Measurements from ENCODE around the gene TSPAN3. TPM values are rescaled to one million over a fixed set of nuclear protein-coding genes. Genes with fewer than 3 reads are reported as not detected.

The TSPAN3 gene
- total and polyA plus RNA-seq, 4 donors = 339 to 494 (median 450) TPM

DNA sequence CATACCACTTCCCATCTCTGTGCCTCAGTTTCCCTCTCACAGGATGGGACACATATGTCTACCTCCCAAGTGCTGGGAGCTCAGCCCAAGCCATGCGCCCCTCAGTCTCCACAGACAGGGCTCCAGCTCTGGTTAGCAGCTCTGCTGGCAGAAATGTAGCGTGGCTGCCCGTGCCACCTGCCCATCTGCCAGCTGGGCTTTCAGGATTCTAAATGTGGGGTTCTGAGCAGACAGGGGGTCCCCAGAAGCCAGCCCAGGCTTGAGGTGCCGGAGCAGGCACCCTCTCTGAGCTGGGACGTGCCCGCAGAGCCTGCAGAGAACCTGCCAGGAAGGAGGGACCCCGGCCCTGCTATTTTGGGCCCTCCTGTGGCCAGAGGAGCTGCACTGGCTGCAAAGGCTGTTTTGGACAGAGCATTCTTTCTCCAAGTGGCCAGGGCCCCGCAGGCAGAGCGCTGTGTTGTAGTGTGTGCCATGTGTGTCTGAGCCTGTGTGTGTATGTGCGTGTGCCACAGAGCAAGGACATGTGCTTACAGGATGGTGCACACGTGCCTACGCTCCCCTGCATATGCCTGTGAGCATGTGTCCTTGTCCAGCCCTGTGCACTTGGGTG lies 44.3 kb downstream of the TSPAN3 start:
- no peak for ATAC-seq (ENCODE audit: insufficient read depth, low FRiP score)
- Histone ChIP-seq H3K27ac (ENCODE audit: low read depth in 1 of 2, low read length in 1 of 2) (no peak overlapping the region), H3K9ac (ENCODE audit: insufficient read depth in 1 of 2, low read length in 2 of 2) (no peak overlapping the region), H3K36me3 (ENCODE audit: control insufficient read depth in 4 of 4, insufficient read depth in 4 of 4, low read length in 4 of 4) (peaks cover 0 to 1% (median 0%) of the 10 kb centered on the region in 4 donors), H3K9me3 (ENCODE audit: control insufficient read depth in 4 of 4, insufficient read depth in 3 of 4, low read length in 3 of 4) (no peaks in the 10 kb centered on the region), H3K4me1 (ENCODE audit: control insufficient read depth in 5 of 5, insufficient read depth in 5 of 5, low read length in 5 of 5) (peaks cover 0 to 14% (median 0%) of the 10 kb centered on the region in 5 donors), H3K27me3 (ENCODE audit: control insufficient read depth in 3 of 3, insufficient read depth in 3 of 3, low read length in 2 of 3) (no peaks in the 10 kb centered on the region), H3K4me3 (no peak overlapping the region)
- peak in 1 of 3 donors; percentile 11 for DNase-seq
- 89 to 92% methylated on average over 11 to 12 of the region's 12 CpGs for WGBS, 2 donors
- TF ChIP-seq, protein P1, sequence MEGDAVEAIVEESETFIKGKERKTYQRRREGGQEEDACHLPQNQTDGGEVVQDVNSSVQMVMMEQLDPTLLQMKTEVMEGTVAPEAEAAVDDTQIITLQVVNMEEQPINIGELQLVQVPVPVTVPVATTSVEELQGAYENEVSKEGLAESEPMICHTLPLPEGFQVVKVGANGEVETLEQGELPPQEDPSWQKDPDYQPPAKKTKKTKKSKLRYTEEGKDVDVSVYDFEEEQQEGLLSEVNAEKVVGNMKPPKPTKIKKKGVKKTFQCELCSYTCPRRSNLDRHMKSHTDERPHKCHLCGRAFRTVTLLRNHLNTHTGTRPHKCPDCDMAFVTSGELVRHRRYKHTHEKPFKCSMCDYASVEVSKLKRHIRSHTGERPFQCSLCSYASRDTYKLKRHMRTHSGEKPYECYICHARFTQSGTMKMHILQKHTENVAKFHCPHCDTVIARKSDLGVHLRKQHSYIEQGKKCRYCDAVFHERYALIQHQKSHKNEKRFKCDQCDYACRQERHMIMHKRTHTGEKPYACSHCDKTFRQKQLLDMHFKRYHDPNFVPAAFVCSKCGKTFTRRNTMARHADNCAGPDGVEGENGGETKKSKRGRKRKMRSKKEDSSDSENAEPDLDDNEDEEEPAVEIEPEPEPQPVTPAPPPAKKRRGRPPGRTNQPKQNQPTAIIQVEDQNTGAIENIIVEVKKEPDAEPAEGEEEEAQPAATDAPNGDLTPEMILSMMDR (IDR thresholded peaks at IDR 0.05; ENCODE audit: control extremely low read depth, extremely low read depth) = no peak

- Histone ChIP-seq H3K36me3 (ENCODE audit: control insufficient read depth in 4 of 4, insufficient read depth in 4 of 4, low read length in 4 of 4) (peaks cover 0 to 1% (median 0%) of the 10 kb centered on the region in 4 donors), H3K4me3 (no peak overlapping the region), H3K9ac (ENCODE audit: insufficient read depth in 1 of 2, low read length in 2 of 2) (no peak overlapping the region), H3K9me3 (ENCODE audit: control insufficient read depth in 4 of 4, insufficient read depth in 3 of 4, low read length in 3 of 4) (no peaks in the 10 kb centered on the region), H3K27me3 (ENCODE audit: control insufficient read depth in 3 of 3, insufficient read depth in 3 of 3, low read length in 2 of 3) (no peaks in the 10 kb centered on the region), H3K4me1 (ENCODE audit: control insufficient read depth in 5 of 5, insufficient read depth in 5 of 5, low read length in 5 of 5) (peaks cover 0 to 14% (median 0%) of the 10 kb centered on the region in 5 donors), H3K27ac (ENCODE audit: low read depth in 1 of 2, low read length in 1 of 2) (no peak overlapping the region)
- ATAC-seq (ENCODE audit: insufficient read depth, low FRiP score) (no peak), DNase-seq (peak in 1 of 3 donors; percentile 9)
- TF ChIP-seq, protein P1 (IDR thresholded peaks at IDR 0.05; ENCODE audit: control extremely low read depth, extremely low read depth) = no peak
- 90 to 95% methylated on average over 4 of the region's 4 CpGs for WGBS, 2 donors
These were observed 44.9 kb downstream of the TSPAN3 start for GRCh38 chr15:77025941-77026411.

DNA sequence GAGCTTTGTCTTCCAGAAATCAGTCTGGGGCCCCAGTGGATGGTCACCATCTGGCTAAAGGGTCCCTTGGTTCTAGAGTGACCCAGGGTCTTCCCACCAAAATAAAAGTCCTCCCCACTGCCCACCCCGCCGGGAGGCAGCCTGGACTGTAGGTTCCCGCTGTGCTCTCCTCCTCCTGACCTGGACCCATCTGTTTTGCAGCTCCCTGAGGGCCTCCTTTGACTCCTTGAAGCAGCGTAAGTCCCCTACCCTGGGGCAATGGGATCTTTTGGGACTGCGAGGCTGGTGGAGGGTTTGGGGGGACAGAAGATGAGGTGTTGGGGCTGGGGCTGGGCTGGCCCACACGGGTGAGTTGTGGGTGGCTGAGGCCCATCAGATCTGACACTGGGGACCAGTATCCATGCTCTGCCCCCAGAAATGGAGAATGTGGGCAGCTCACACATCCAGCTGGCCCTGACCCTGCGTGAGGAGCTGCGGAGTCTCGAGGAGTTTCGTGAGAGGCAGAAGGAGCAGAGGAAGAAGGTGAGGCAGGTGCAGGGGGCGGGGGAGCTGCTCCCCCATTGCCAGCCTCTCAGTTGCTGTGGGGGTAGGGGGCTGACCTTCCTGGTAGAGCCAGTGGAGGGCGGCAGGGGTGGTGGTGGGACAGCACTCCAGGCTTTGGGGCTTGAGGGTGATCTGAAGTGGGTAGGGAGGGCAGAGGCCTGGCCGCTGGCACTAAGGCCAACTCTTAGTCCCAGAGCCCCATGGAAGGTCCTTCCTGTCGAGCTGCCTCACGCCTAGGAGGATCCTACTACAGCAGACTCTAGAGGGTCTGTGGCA lies 45.6 kb downstream of the TSPAN3 start:
- Histone ChIP-seq H3K9ac (ENCODE audit: insufficient read depth in 1 of 2, low read length in 2 of 2) (no peak overlapping the region), H3K27me3 (ENCODE audit: control insufficient read depth in 3 of 3, insufficient read depth in 3 of 3, low read length in 2 of 3) (no peaks in the 10 kb centered on the region), H3K4me3 (no peak overlapping the region), H3K4me1 (ENCODE audit: control insufficient read depth in 5 of 5, insufficient read depth in 5 of 5, low read length in 5 of 5) (peaks cover 0 to 9% (median 0%) of the 10 kb centered on the region in 5 donors), H3K9me3 (ENCODE audit: control insufficient read depth in 4 of 4, insufficient read depth in 3 of 4, low read length in 3 of 4) (no peaks in the 10 kb centered on the region), H3K36me3 (ENCODE audit: control insufficient read depth in 4 of 4, insufficient read depth in 4 of 4, low read length in 4 of 4) (peaks cover 0 to 1% (median 0%) of the 10 kb centered on the region in 4 donors), H3K27ac (ENCODE audit: low read depth in 1 of 2, low read length in 1 of 2) (no peak overlapping the region)
- TF ChIP-seq, protein P1 (IDR thresholded peaks at IDR 0.05; ENCODE audit: control extremely low read depth, extremely low read depth) = no peak
- WGBS, 2 donors = 91 to 92% methylated on average over 15 of the region's 15 CpGs
- no peak for DNase-seq
- ATAC-seq (ENCODE audit: insufficient read depth, low FRiP score) = no peak

All from lung (tissue), 12 donors.